HEK293 (cell line): ENCODE data around the gene PLEKHM1.
"Not testable (repeated sequence)": the region's sequence is repeated elsewhere in the genome, so short reads cannot be mapped to it uniquely, and the experiment has no call there.

Source experiments
- KLF16 ChIP-seq: fragments of 450-650 bp; formaldehyde crosslinking; IDR thresholded peaks from 2 replicates; pipeline ENCODE4 v1.5.1; 2017; ENCODE audit warnings: missing biosample characterization, missing genetic modification characterization
- SCRT2 ChIP-seq: fragments of 450-650 bp; formaldehyde crosslinking; IDR thresholded peaks from 2 replicates; pipeline ENCODE4 v1.5.1; 2016; ENCODE audit warnings: missing biosample characterization, missing genetic modification characterization
- ZFP37 ChIP-seq: fragments of 450-650 bp; formaldehyde crosslinking; IDR thresholded peaks from 2 replicates; pipeline ENCODE4 v1.5.1; 2016; ENCODE audit warnings: missing biosample characterization, missing genetic modification characterization
- ZNF24 ChIP-seq: fragments of 450-650 bp; formaldehyde crosslinking; IDR thresholded peaks from 2 replicates; pipeline ENCODE4 v1.5.1; 2016; ENCODE audit warnings: missing biosample characterization, missing genetic modification characterization
- ZNF266 ChIP-seq: fragments of 450-650 bp; formaldehyde crosslinking; IDR thresholded peaks from 2 replicates; pipeline ENCODE4 v1.5.1; 2016; ENCODE audit warnings: missing biosample characterization, missing genetic modification characterization, low read depth
- ZNF404 ChIP-seq: fragments of 450-650 bp; formaldehyde crosslinking; IDR thresholded peaks from 2 replicates; pipeline ENCODE4 v1.5.1; 2017; ENCODE audit warnings: missing biosample characterization, missing genetic modification characterization
- ZNF423 ChIP-seq: fragments of 450-650 bp; formaldehyde crosslinking; IDR thresholded peaks from 2 replicates; pipeline ENCODE4 v1.5.1; 2016; ENCODE audit warnings: missing biosample characterization, missing genetic modification characterization
- ZXDB ChIP-seq: fragments of 450-650 bp; formaldehyde crosslinking; IDR thresholded peaks from 2 replicates; pipeline ENCODE4 v1.5.1; 2016; ENCODE audit warnings: missing biosample characterization, missing genetic modification characterization
- TF ChIP-seq, protein P1 (sequence below): fragments of 450-650 bp; formaldehyde crosslinking; IDR thresholded peaks from 2 replicates; pipeline ENCODE4 v1.5.1; 2016; ENCODE audit warnings: missing biosample characterization, missing genetic modification characterization
- TF ChIP-seq, protein P2 (sequence below): fragments of 450-650 bp; formaldehyde crosslinking; IDR thresholded peaks from 2 replicates; pipeline ENCODE4 v1.5.1; 2016; ENCODE audit warnings: missing biosample characterization, missing genetic modification characterization
- TF ChIP-seq, protein P3 (sequence below): fragments of 450-650 bp; formaldehyde crosslinking; IDR thresholded peaks from 2 replicates; pipeline ENCODE4 v1.5.1; 2017; ENCODE audit warnings: missing biosample characterization, missing genetic modification characterization
- TF ChIP-seq, protein P4 (sequence below): fragments of 450-650 bp; IDR thresholded peaks from 2 replicates; pipeline ENCODE4 v1.5.1; 2018; ENCODE audit warnings: missing biosample characterization, mild to moderate bottlenecking, missing genetic modification characterization

DNA sequence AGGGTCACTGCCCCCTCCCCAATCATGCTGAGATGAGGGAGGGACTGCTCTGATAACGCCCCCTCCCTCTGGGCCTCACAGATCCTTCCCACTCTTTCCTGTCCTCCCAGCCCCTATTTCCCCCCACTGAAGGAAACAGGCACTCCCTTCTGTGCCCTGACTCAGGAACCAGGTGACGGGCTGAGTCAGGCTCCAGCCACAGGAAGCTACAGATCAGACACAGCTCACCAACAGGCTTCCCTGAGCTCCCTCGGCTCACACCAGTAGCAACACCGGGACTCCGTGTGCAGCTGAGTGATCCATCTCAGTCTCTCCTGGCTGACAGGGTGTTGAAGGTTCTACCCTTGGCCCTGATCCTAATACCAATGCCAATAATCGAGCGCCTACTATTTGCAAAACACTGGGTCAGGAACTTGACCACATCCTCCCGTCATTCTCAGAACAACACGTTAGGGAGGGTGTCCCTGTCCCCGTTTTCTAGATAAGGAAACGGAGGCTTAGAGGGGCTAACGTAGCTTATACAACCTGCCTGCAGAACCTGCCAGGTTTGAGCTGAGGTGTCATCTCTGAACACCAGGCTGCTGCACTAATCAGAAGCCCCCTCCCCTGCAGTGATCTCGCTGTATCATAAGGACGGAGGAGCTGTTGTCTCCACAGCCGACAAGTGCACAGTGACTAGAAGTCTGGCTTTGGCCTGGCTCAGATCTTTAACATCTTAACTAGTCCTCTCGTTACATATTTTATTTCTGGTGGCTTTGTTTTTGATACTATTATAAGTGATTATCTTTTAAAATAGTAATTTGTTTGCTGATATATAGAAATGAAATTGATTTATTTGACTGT lies 44.4 kb downstream of the PLEKHM1 start:
- TF ChIP-seq ZNF24; KLF16 (tag by site-specific recombination); ZNF423 (tag by site-specific recombination); ZNF266; ZNF404; ZXDB; ZFP37 (tag by site-specific recombination); SCRT2 (tag by site-specific recombination): not testable (repeated sequence)
- TF ChIP-seq, protein P1, sequence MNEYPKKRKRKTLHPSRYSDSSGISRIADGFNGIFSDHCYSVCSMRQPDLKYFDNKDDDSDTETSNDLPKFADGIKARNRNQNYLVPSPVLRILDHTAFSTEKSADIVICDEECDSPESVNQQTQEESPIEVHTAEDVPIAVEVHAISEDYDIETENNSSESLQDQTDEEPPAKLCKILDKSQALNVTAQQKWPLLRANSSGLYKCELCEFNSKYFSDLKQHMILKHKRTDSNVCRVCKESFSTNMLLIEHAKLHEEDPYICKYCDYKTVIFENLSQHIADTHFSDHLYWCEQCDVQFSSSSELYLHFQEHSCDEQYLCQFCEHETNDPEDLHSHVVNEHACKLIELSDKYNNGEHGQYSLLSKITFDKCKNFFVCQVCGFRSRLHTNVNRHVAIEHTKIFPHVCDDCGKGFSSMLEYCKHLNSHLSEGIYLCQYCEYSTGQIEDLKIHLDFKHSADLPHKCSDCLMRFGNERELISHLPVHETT (tag by site-specific recombination) = not testable (repeated sequence)
- TF ChIP-seq, protein P2, sequence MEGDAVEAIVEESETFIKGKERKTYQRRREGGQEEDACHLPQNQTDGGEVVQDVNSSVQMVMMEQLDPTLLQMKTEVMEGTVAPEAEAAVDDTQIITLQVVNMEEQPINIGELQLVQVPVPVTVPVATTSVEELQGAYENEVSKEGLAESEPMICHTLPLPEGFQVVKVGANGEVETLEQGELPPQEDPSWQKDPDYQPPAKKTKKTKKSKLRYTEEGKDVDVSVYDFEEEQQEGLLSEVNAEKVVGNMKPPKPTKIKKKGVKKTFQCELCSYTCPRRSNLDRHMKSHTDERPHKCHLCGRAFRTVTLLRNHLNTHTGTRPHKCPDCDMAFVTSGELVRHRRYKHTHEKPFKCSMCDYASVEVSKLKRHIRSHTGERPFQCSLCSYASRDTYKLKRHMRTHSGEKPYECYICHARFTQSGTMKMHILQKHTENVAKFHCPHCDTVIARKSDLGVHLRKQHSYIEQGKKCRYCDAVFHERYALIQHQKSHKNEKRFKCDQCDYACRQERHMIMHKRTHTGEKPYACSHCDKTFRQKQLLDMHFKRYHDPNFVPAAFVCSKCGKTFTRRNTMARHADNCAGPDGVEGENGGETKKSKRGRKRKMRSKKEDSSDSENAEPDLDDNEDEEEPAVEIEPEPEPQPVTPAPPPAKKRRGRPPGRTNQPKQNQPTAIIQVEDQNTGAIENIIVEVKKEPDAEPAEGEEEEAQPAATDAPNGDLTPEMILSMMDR (tag by site-specific recombination) = not testable (repeated sequence)
- TF ChIP-seq, protein P3, sequence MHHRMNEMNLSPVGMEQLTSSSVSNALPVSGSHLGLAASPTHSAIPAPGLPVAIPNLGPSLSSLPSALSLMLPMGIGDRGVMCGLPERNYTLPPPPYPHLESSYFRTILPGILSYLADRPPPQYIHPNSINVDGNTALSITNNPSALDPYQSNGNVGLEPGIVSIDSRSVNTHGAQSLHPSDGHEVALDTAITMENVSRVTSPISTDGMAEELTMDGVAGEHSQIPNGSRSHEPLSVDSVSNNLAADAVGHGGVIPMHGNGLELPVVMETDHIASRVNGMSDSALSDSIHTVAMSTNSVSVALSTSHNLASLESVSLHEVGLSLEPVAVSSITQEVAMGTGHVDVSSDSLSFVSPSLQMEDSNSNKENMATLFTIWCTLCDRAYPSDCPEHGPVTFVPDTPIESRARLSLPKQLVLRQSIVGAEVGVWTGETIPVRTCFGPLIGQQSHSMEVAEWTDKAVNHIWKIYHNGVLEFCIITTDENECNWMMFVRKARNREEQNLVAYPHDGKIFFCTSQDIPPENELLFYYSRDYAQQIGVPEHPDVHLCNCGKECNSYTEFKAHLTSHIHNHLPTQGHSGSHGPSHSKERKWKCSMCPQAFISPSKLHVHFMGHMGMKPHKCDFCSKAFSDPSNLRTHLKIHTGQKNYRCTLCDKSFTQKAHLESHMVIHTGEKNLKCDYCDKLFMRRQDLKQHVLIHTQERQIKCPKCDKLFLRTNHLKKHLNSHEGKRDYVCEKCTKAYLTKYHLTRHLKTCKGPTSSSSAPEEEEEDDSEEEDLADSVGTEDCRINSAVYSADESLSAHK (tag by site-specific recombination) = not testable (repeated sequence)
- TF ChIP-seq, protein P4, sequence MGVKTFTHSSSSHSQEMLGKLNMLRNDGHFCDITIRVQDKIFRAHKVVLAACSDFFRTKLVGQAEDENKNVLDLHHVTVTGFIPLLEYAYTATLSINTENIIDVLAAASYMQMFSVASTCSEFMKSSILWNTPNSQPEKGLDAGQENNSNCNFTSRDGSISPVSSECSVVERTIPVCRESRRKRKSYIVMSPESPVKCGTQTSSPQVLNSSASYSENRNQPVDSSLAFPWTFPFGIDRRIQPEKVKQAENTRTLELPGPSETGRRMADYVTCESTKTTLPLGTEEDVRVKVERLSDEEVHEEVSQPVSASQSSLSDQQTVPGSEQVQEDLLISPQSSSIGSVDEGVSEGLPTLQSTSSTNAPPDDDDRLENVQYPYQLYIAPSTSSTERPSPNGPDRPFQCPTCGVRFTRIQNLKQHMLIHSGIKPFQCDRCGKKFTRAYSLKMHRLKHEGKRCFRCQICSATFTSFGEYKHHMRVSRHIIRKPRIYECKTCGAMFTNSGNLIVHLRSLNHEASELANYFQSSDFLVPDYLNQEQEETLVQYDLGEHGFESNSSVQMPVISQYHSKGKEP = not testable (repeated sequence)
